ENCODE data around the gene C1QTNF8. TPM values are rescaled to one million over a fixed set of nuclear protein-coding genes. Genes with fewer than 3 reads are reported as not detected.

C1QTNF8 gene
- total RNA-seq, 2 donors from 2014 or later = 4.3 to 7.0 TPM

- no peak overlapping the region for H3K4me3 ChIP-seq
- H3K9me3 ChIP-seq = peaks cover 13% of the 10 kb centered on the region
- peak overlapping the region in 1 of 2 donors; percentile 30 for H3K27ac ChIP-seq
- H3K27me3 ChIP-seq (replicated peaks; ENCODE audit: insufficient read depth) = no peaks in the 10 kb centered on the region
- TF ChIP-seq CTCF (IDR thresholded peaks at IDR 0.05) = no peak
- peaks cover 40 to 65% of the 10 kb centered on the region in 2 donors for H3K4me1 ChIP-seq (ENCODE audit: control insufficient read depth in 1 of 2, low read depth in 2 of 2)
- ATAC-seq (ENCODE audit: insufficient number of reproducible peaks, low FRiP score, low read depth) = no peak
- no peaks in the 10 kb centered on the region for H3K36me3 ChIP-seq
- no peak for DNase-seq (ENCODE audit: low spot score)
These were observed 14.2 kb downstream of the C1QTNF8 start for GRCh38 chr16:1081734-1082265.

- Histone ChIP-seq H3K36me3 (no peaks in the 10 kb centered on the region), H3K9me3 (peaks cover 13% of the 10 kb centered on the region), H3K27ac (peak overlapping the region in 1 of 2 donors; percentile 30), H3K4me1 (ENCODE audit: control insufficient read depth in 1 of 2, low read depth in 2 of 2) (peaks cover 46 to 72% of the 10 kb centered on the region in 2 donors), H3K27me3 (replicated peaks; ENCODE audit: insufficient read depth) (no peaks in the 10 kb centered on the region), H3K4me3 (peak overlapping the region; percentile 13)
- TF ChIP-seq CTCF (IDR thresholded peaks at IDR 0.05) = no peak
- ATAC-seq (ENCODE audit: insufficient number of reproducible peaks, low FRiP score, low read depth) = no peak
- DNase-seq (ENCODE audit: low spot score) = no peak
These were observed 15.0 kb downstream of the C1QTNF8 start for GRCh38 chr16:1080801-1081733.

GRCh38 chr16:1079786-1080525, 16.1 kb downstream of the C1QTNF8 start:
- peaks cover 46 to 72% of the 10 kb centered on the region in 2 donors for H3K4me1 ChIP-seq (ENCODE audit: control insufficient read depth in 1 of 2, low read depth in 2 of 2)
- DNase-seq (ENCODE audit: low spot score) (no peak), ATAC-seq (ENCODE audit: insufficient number of reproducible peaks, low FRiP score, low read depth) (no peak)
- H3K27me3 ChIP-seq (replicated peaks; ENCODE audit: insufficient read depth) = no peaks in the 10 kb centered on the region
- no peak overlapping the region for H3K4me3 ChIP-seq
- no peaks in the 10 kb centered on the region for H3K36me3 ChIP-seq
- H3K27ac ChIP-seq = no peak overlapping the region
- peaks cover 8% of the 10 kb centered on the region for H3K9me3 ChIP-seq
- no peak for TF ChIP-seq CTCF (IDR thresholded peaks at IDR 0.05)

GRCh38 chr16:1079341-1079740, 16.7 kb downstream of the C1QTNF8 start:
- TF ChIP-seq CTCF (IDR thresholded peaks at IDR 0.05) = no peak
- Histone ChIP-seq H3K9me3 (peaks cover 2% of the 10 kb centered on the region), H3K36me3 (no peaks in the 10 kb centered on the region), H3K27ac (no peak overlapping the region), H3K4me1 (ENCODE audit: control insufficient read depth in 1 of 2, low read depth in 2 of 2) (peaks cover 46 to 72% of the 10 kb centered on the region in 2 donors), H3K27me3 (replicated peaks; ENCODE audit: insufficient read depth) (no peaks in the 10 kb centered on the region), H3K4me3 (no peak overlapping the region)
- DNase-seq (ENCODE audit: low spot score) (no peak), ATAC-seq (ENCODE audit: insufficient number of reproducible peaks, low FRiP score, low read depth) (no peak)

GRCh38 chr16:1078579-1079021, 17.4 kb downstream of the C1QTNF8 start:
- Histone ChIP-seq H3K4me1 (ENCODE audit: control insufficient read depth in 1 of 2, low read depth in 2 of 2) (peaks cover 46 to 72% of the 10 kb centered on the region in 2 donors), H3K36me3 (no peaks in the 10 kb centered on the region), H3K27me3 (replicated peaks; ENCODE audit: insufficient read depth) (no peaks in the 10 kb centered on the region), H3K27ac (peak overlapping the region in 1 of 2 donors; percentile 29), H3K9me3 (no peaks in the 10 kb centered on the region), H3K4me3 (peak overlapping the region; percentile 62)
- DNase-seq (ENCODE audit: low spot score) (peak; percentile 64), ATAC-seq (ENCODE audit: insufficient number of reproducible peaks, low FRiP score, low read depth) (peak; percentile 81)
- TF ChIP-seq CTCF (IDR thresholded peaks at IDR 0.05) = no peak

Data from thoracic aorta (tissue), 2 donors.